ENCODE measurements around the gene PARD3. TPM values are rescaled to one million over a fixed set of nuclear protein-coding genes. Genes with fewer than 3 reads are reported as not detected.

PARD3 gene
- 70.5 and 97.8 TPM in 2 replicates for total RNA-seq

DNA sequence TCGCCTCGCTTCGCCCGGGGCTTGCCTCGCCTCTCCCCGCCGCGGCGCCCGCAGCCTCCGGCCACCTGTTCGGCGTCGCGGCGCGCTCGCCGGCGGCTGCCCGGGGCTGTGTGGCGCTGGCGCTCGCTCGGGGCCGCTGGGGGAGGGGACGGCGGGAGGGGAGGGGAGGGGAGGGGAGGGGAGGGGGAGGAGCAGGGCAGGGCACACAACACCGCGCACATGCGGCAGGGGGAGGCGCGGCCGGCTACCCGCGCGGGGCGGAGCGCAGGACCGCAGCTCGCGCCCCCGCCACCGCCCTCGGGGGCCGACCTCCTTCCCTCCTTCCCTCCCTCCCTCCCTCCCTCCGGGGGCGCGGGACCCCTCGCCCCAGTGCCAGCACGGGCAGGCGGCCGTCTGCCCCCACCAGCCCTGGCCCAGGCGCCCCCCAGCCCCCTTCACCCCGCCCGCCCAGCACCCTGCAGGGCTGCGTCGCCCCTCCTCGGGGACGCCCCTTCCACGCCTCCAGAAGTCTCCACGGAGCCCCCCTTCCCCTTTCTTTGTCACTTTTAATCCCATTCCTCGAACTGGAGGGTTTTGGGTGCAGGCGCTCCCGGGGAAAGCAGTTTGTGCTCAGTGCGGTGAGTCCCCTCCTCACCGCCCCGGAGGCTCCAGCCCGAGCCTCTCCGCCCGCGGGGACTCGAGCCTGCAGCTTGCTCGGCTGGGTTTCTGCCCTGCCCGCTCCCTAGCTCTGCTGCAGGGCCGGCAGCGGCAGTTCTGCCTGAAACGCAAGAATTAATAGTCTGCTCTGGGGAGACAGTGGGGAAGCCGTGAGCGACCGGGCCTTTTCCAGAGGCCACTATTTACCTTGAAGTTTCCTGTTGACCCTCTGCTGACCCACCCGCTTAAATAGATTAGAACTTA, at the start of gene PARD3:
Gene PARD3, minus strand, starts transcription at position 112 of the 900 bp plus-strand sequence. CDS start 301 bp downstream, outside the sequence.
- DNase-seq (ENCODE audit: low read depth), result no peak
- H3K4me3 ChIP-seq (ENCODE audit: low read depth, low read length), result peak within 1 kb of the TSS; percentile 94
- TF ChIP-seq CTCF (conservative IDR thresholded peaks at IDR 0.05; ENCODE audit: low read depth, low read length), result no peak

GRCh38 chr10:34864149-34865067, 49.3 kb upstream of the PARD3 start:
- DNase-seq (ENCODE audit: low read depth), result no peak
- H3K4me3 ChIP-seq (ENCODE audit: low read depth, low read length), result no peak overlapping the region
- TF ChIP-seq CTCF (conservative IDR thresholded peaks at IDR 0.05; ENCODE audit: low read depth, low read length), result no peak

DNA sequence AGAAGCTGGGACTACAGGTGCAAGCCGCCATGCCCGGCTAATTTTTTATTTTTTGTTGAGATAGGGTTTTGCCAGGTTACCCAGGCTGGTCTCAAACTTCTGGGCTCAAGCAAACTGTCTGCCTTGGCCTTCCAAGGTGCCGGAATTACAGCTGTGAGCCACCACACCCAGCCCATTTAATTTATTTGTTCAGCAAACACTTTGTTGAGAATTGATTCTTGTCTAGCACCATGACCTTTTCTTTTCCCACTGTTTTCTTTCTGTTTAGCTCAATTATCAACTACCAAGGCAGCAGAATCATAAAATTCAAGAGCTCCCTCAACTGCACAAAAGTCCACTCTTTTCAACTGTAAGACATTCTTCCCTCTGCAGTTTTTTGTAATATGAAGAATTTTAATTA, 47.8 kb upstream of the PARD3 start:
- DNase-seq (ENCODE audit: low read depth), result no peak

GRCh38 chr10:34861293-34862021, 46.4 kb upstream of the PARD3 start:
- no peak overlapping the region for H3K4me3 ChIP-seq (ENCODE audit: low read depth, low read length)
- TF ChIP-seq CTCF (conservative IDR thresholded peaks at IDR 0.05; ENCODE audit: low read depth, low read length), result no peak
- no peak for DNase-seq (ENCODE audit: low read depth)

More for the DNA sequence above, 47.8 kb upstream of the PARD3 start:
- H3K4me3 ChIP-seq (ENCODE audit: low read depth, low read length), result no peak overlapping the region
- no peak for TF ChIP-seq CTCF (conservative IDR thresholded peaks at IDR 0.05; ENCODE audit: low read depth, low read length)

- DNase-seq (ENCODE audit: low read depth), result no peak
- TF ChIP-seq CTCF (conservative IDR thresholded peaks at IDR 0.05; ENCODE audit: low read depth, low read length), result no peak
- no peak overlapping the region for H3K4me3 ChIP-seq (ENCODE audit: low read depth, low read length)
Observed at GRCh38 chr10:34859170-34859569, 44.1 kb upstream of the PARD3 start.

DNA sequence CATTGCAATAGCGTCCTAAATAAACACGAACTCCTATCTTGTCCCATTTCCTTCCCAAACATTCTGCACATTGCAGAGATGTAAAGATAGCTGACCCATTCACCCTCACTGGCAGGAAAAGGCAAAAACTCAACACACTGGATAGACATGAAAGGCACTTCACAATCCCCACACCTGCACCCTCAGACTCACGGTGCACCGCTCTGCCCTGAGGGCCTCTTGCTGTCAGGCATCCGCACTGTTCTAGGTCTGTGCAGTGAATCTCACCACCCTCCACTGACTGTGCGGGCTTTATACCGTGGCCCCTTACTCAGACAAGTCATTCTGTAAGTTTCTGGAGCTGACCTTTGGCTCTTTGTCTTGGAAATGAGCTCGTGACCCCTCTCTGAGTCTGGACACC, 42.9 kb upstream of the PARD3 start:
- H3K4me3 ChIP-seq (ENCODE audit: low read depth, low read length), result no peak overlapping the region
- DNase-seq (ENCODE audit: low read depth), result no peak
- no peak for TF ChIP-seq CTCF (conservative IDR thresholded peaks at IDR 0.05; ENCODE audit: low read depth, low read length)
